Natural killer cell treated with Interleukin-12 subunit alpha and Interleukin-12 subunit beta and Interleukin-15 and Interleukin-18, amount 100 ng/mL, for 72 hours (primary cell): Measurements from ENCODE around the gene ICOS. TPM values are rescaled to one million over a fixed set of nuclear protein-coding genes. Genes with fewer than 3 reads are reported as not detected.

Source experiments
- ATAC-seq, 2 donors: fragments of 150-1000 bp; cut with Tn5 transposase in 1 of 2; sonication (Bioruptor Pico), chemical (Tn5 transposase) in 1 of 2; 2 replicates each; pipeline ENCODE4 v1.10.0; 2021
- DNase-seq: peaks from one replicate; pipeline ENCODE4 v3.0.0; 2022; ENCODE audit warnings: low spot score
- H3K27ac Mint-ChIP-seq, 2 donors: 1 replicate in 1 of 2; 2 replicates in 1 of 2; pipeline ENCODE4 v1.8.0; 2022; ENCODE audit warnings: mixed read lengths in 2 of 2, mild to moderate bottlenecking in 1 of 2, moderate library complexity in 1 of 2
- H3K27me3 Mint-ChIP-seq, 2 donors: 1 replicate in 1 of 2; 2 replicates in 1 of 2; pipeline ENCODE4 v1.8.0; 2022; ENCODE audit warnings: mixed read lengths in 2 of 2
- H3K36me3 Mint-ChIP-seq: one replicate; pipeline ENCODE4 v1.8.0; 2022; ENCODE audit warnings: mixed read lengths
- H3K4me1 Mint-ChIP-seq, 2 donors: 1 replicate in 1 of 2; 2 replicates in 1 of 2; pipeline ENCODE4 v1.8.0; 2022; ENCODE audit warnings: low read depth in 2 of 2, mixed read lengths in 2 of 2, mild to moderate bottlenecking in 1 of 2
- H3K4me3 Mint-ChIP-seq: one replicate; pipeline ENCODE4 v1.8.0; 2022; ENCODE audit warnings: mixed read lengths
- H3K9me3 Mint-ChIP-seq: 2 replicates; pipeline ENCODE4 v1.8.0; 2022; ENCODE audit warnings: mixed read lengths
- total RNA-seq, 2 donors: library from RNA; stranded (reverse); gene quantifications; one replicate each; pipeline ENCODE4 v1.2.3, GENCODE V29; 2022

Gene ICOS
- total RNA-seq, 2 donors from 2014 or later: 68.8 to 93.6 TPM

DNA sequence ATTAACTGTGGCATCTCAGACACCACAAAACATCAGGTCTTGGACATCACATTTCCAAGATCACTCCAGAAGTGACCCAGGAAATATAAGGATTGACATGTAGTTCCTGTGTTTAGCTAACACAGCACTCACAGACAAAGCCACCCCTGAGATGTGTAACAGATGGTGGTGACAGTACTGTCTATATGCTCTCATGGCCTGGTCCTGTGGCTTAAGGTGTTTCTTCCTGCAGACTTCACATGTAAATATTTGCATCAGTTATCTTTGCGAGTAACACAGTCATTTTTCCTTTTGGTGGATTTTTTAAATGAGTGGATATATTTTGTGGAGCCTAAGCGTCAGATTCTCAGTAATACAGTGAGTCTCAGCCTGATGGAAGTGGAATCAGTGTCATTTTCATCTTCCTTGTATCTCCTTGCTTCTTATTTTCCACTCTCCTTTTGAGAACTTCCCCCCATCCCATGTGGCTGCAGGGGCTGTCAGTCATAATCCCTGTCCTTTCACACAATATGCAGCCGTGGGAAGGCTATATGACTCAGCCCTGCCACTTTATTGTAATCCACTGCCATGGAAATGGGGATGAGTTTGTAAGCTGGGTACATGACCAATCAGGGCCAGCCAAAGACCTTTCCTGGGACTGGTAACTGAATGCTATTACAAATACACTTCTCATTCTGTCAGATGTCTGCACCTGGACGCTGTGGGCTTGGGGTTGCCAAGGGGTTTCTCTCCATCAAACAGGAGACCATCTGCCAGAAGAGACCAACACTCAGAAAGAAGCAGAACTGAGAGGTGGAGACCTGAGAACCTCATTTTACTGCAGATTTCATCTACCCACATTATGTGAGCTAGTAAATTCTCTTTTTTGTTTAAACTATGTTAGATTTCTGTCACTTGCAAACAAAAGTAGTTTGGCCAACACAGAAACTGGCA lies 74.3 kb downstream of the ICOS start:
- H3K4me1 Mint-ChIP-seq: peaks cover 32 to 40% of the 10 kb centered on the region in 2 donors

More for the DNA sequence above, 74.3 kb downstream of the ICOS start:
- H3K9me3 Mint-ChIP-seq: peaks cover 12% of the 10 kb centered on the region
- peaks cover 6 to 7% of the 10 kb centered on the region in 2 donors for H3K27me3 Mint-ChIP-seq
- no peak for DNase-seq
- ATAC-seq: peak; percentile 58 to 63
- peak overlapping the region; percentile 45 to 59 for H3K27ac Mint-ChIP-seq
- peaks cover 27% of the 10 kb centered on the region for H3K36me3 Mint-ChIP-seq
- no peak overlapping the region for H3K4me3 Mint-ChIP-seq

Other genes with a start within 250 kb of the ICOS start
- 1 to 10 TPM; 2.5 to 3.2 TPM for gene CD28, start 230.1 kb upstream of the ICOS start, total RNA-seq
- 10 to 100 TPM; 13.7 to 54.8 TPM for gene CTLA4, start 69.0 kb upstream of the ICOS start, total RNA-seq